ENCODE results near the gene ADAMTS17. TPM values are rescaled to one million over a fixed set of nuclear protein-coding genes. Genes with fewer than 3 reads are reported as not detected.

ADAMTS17 gene
- total RNA-seq, 1 experiment from 2014 or later = 1.8 TPM

- no peaks in the 10 kb centered on the region for H3K36me3 Mint-ChIP-seq
- no peaks in the 10 kb centered on the region for H3K9me3 Mint-ChIP-seq
- no peaks in the 10 kb centered on the region for H3K4me1 Mint-ChIP-seq
- ChIA-PET POLR2A (no interaction called here), CTCF (no interaction called here)
- no peak for TF ChIP-seq SMAD4 (CRISPR knock-in tag; IDR thresholded peaks at IDR 0.05)
- no peak for TF ChIP-seq ZNF532 (CRISPR knock-in tag; IDR thresholded peaks at IDR 0.05; ENCODE audit: borderline replicate concordance)
- no peak for TF ChIP-seq TP53 (CRISPR knock-in tag; IDR thresholded peaks at IDR 0.05)
- no peak for TF ChIP-seq ETV6 (CRISPR knock-in tag; IDR thresholded peaks at IDR 0.05)
- no peak for TF ChIP-seq PRDM15 (CRISPR knock-in tag; IDR thresholded peaks at IDR 0.05)
- no peak for TF ChIP-seq ERG (CRISPR knock-in tag; IDR thresholded peaks at IDR 0.05)
- peaks cover 15% of the 10 kb centered on the region for H3K27me3 Mint-ChIP-seq (ENCODE audit: low read depth)
- no peak for ATAC-seq
- DNase-seq (ENCODE audit: low spot score) = no peak
- H3K4me3 Mint-ChIP-seq = no peak overlapping the region
- H3K27ac Mint-ChIP-seq = no peak overlapping the region
Observed at GRCh38 chr15:100059094-100059493, 282.7 kb downstream of the ADAMTS17 start.

GRCh38 chr15:100058458-100058857, 283.3 kb downstream of the ADAMTS17 start:
- Mint-ChIP-seq H3K36me3 (no peaks in the 10 kb centered on the region), H3K4me3 (no peak overlapping the region), H3K4me1 (peaks cover 2% of the 10 kb centered on the region; the same call in 1 of the 2 replicates), H3K27ac (no peak overlapping the region), H3K9me3 (no peaks in the 10 kb centered on the region), H3K27me3 (ENCODE audit: low read depth) (peaks cover 15% of the 10 kb centered on the region)
- CTCF ChIA-PET = no interaction called here
- ATAC-seq (no peak), DNase-seq (ENCODE audit: low spot score) (no peak)
- POLR2A ChIA-PET = no interaction called here
- TF ChIP-seq ARID4B (CRISPR knock-in tag; IDR thresholded peaks at IDR 0.05; ENCODE audit: borderline replicate concordance) (no peak), ZNF423 (CRISPR knock-in tag; IDR thresholded peaks at IDR 0.05) (no peak), ZNF232 (CRISPR knock-in tag; IDR thresholded peaks at IDR 0.05) (no peak), NFE2L1 (CRISPR knock-in tag; IDR thresholded peaks at IDR 0.05) (no peak), STAT6 (CRISPR knock-in tag; conservative IDR thresholded peaks at IDR 0.05; ENCODE audit: low read depth) (no peak), ZSCAN18 (CRISPR knock-in tag; IDR thresholded peaks at IDR 0.05) (no peak), PREB (CRISPR knock-in tag; IDR thresholded peaks at IDR 0.05; ENCODE audit: borderline replicate concordance) (no peak), FOXJ3 (CRISPR knock-in tag; IDR thresholded peaks at IDR 0.05; ENCODE audit: borderline replicate concordance) (no peak), RORB (CRISPR knock-in tag; IDR thresholded peaks at IDR 0.05) (no peak)
